GM12864 (cell line): Measurements from ENCODE around the gene SLC25A36.
"Not testable (repeated sequence)": the region's sequence is repeated elsewhere in the genome, so short reads cannot be mapped to it uniquely, and the experiment has no call there.

Source experiments
- DNase-seq: peaks from one replicate; pipeline ENCODE4 v3.0.0-alpha.2; 2011; ENCODE audit warnings: low read depth
- H3K4me3 ChIP-seq: 2 replicates; pipeline ENCODE4 v1.5.1; 2011; ENCODE audit warnings: mild to moderate bottlenecking, low read depth, low read length, control low read depth
- CTCF ChIP-seq: IDR thresholded peaks from 2 replicates; pipeline ENCODE4 v1.5.1; 2011; ENCODE audit warnings: low read depth, mild to moderate bottlenecking, moderate library complexity, low read length, control low read depth, inconsistent platforms; ENCODE audit errors: missing control alignments

SLC25A36 gene

GRCh38 chr3:140948460-140949249, 7.0 kb downstream of the SLC25A36 start:
- no peak overlapping the region for H3K4me3 ChIP-seq
- no peak for DNase-seq
- no peak for TF ChIP-seq CTCF

DNA sequence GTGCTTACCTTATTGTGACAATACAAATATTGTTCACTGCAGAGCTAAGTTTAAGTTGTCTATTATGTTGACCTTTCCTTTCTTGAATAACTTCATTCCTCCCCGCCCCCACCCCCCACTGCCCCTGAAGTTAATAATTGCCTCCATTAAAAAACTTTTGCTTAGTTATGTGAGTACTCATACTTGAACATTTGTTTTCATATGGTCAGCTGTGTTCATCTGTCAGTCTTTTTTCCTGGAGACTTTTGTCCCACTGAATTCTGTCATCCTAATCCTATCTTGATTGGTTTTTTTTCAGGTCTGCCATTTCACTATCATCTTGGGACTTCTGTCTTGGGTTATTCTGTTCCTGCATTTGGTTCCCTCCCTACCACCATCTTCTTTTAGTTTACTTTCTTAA, 8.5 kb downstream of the SLC25A36 start:
- no peak for TF ChIP-seq CTCF
- no peak overlapping the region for H3K4me3 ChIP-seq
- DNase-seq, result no peak

DNA sequence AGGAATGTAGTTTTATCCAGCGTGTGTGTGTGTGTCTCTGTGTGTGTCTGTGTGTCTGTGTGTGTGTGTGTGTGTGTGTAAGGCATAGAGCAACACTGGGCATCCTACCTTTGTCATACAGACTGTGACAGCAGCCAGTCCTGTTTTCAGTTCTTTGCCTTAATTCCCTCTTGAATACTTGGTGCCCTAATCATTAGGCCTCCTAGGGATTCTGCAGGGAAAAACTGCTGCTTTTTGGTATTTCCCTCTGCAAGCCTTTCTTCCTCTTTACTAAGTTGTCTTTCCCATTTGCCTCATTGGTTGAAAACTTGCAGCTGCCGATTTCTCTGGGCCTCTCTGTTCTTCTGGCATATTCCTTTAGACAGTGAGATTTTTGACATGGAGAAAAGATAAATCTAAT, 9.2 kb downstream of the SLC25A36 start:
- no peak for TF ChIP-seq CTCF
- no peak for DNase-seq
- no peak overlapping the region for H3K4me3 ChIP-seq

GRCh38 chr3:140951750-140952149, 10.1 kb downstream of the SLC25A36 start:
- DNase-seq, H3K4me3 ChIP-seq: not testable (repeated sequence)

DNA sequence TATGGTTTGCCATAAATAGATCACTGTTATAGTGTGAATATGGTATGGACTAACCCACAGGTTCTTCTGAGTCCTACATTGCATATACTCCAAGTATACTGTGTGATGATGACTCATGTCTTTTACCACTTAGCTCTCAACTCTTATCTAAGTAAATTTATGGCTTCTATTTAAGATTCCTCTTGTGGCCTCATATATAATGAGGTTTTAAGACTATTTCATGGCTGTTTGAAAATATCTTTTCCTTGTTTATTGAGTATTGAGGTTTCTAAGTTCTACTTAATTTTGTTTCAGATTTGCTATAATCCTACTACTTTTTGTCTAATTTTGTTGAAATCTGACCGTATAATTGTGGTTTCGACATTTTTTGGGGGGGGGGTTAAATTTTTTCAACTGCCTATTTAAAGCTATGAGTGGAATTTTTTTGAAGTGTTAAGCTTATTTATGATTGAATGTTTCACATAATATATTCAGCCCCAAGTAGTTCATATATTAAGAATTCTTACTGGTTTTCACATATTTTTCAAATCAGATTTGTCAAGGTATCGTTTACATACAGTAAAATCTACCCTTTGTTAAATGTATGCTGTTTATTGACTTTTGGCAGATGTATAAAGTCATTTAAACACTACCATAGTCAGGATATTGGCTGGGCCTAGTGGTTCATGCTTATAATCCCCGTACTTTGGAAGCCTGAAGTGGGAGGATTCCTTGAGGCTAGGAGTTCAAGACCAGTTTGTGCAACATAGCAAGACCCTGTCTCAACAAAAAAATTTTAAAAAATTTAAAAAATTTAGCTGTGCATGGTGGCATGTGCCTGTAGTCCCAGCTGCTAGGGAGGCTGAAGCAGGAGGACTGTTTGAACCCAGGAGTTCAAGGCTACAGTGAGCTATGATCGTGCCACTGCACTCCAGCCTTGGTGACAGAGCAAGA, 11.7 kb downstream of the SLC25A36 start:
- no peak for DNase-seq
- no peak overlapping the region for H3K4me3 ChIP-seq
- no peak for TF ChIP-seq CTCF

- H3K4me3 ChIP-seq, result no peak overlapping the region
- TF ChIP-seq CTCF, result no peak
- DNase-seq, result no peak
Observed at GRCh38 chr3:140954576-140954975, 12.9 kb downstream of the SLC25A36 start.

DNA sequence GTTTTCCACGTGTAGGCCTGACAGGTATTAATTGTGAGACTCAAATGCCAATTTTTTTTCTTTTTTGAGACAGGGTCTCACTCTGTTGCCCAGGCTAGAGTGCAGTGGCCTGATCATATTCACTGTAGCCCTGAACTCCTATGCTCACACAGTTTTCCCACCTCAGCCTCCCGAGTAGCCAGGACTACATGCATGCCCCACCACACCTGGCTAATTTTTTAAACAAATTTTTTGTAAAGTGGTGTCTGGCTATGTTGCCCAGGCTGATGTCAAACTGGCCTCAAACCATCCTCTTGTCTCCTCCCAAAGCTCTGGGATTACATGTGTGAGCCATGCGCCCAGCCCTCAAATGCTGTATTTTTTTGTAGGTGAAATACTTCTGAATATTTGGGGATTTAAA, 14.0 kb downstream of the SLC25A36 start:
- no peak for TF ChIP-seq CTCF
- no peak overlapping the region for H3K4me3 ChIP-seq
- DNase-seq, result no peak
